Stimulated activated CD4-positive, alpha-beta T cell treated with anti-CD3 and anti-CD28 coated beads, Interleukin-4, amount 100 ng/mL, for 4 hours (primary cell): ENCODE measurements around the gene CDH13.

Source experiments
- DNase-seq, 2 experiments: peaks; one replicate each; pipeline ENCODE4 v3.0.0-alpha.2; 2020

The CDH13 gene

DNA sequence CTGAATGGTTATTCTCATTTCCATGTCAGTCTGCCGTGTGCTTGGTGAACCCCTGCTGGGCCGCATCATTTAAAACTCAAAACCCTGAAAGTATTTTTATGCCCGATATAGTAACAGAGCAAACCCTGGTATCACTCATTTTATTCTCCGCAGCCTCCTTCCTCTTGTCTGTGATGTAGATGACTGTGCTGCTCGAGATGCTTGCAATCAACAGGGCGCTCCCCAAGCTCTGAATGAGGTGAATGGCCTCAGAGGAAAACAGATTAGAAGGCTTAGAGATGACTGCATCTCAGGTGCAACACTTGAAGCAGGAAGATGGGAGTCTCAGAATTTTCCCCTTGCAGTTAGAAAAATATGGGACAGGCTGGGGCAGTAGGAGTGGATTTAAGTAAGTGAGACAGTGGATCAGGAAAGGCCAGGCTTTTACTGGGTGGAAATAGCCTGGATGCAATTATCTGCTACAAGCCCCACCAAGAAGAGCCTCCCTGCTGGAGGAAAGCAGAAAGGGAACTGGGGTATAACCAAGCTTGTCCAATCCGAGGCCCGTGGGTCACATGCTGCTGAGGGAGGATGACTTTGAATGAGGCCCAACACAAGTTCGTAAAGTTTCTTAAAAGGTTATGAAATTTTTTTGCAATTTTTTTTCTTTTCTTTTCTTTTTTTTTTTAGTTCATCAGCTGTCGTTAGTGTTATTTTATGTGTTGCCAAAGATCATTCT lies 166.9 kb downstream of the CDH13 start:
- DNase-seq = no peak

GRCh38 chr16:82796047-82796446 lies 169.3 kb downstream of the CDH13 start:
- no peak for DNase-seq

GRCh38 chr16:82801361-82801760 lies 174.6 kb downstream of the CDH13 start:
- DNase-seq = no peak

DNA sequence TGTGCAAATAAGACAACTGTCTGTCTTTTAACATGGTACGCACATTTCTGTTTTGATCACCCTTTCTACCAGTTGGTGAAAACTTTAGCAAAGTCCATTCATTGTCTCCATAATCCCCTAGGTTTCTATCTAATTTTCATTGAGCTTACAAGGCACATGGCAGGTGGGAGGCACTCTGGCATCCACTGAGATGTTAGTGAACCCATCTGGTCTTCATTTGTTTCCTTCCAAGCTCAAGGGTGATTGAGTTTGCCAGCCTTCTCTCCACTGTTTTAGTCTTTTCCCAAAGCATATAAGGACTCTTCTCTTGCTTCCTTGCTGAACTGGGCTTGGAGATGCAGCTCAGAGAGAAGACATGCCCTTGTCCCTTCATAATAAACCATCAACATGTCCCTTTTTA lies 179.1 kb downstream of the CDH13 start:
- no peak for DNase-seq

GRCh38 chr16:82807311-82807710 lies 180.5 kb downstream of the CDH13 start:
- DNase-seq = no peak

GRCh38 chr16:82808036-82808435 lies 181.3 kb downstream of the CDH13 start:
- no peak for DNase-seq

GRCh38 chr16:82810077-82810476 lies 183.3 kb downstream of the CDH13 start:
- no peak for DNase-seq

DNA sequence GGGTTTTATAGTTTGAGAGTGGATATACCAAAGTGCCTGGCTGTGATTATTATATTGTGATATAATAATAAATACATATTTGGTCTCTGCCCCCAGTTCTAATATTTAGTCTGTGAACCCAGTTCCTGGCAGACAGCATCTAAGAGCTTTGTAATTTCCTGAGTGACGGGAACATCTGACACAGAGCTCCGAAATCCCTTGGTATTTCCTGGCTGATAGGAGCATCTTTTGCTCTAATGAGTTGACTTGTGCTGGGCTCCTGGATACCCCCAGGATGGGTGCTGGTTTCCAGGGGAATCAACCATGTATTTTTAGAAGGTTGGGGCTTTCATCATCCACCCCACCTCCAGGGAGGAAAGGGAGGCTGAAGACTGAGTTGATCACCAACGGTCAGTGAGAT lies 187.3 kb downstream of the CDH13 start:
- no peak for DNase-seq

- no peak for DNase-seq
Measured at GRCh38 chr16:82819286-82819685, 192.5 kb downstream of the CDH13 start.

DNA sequence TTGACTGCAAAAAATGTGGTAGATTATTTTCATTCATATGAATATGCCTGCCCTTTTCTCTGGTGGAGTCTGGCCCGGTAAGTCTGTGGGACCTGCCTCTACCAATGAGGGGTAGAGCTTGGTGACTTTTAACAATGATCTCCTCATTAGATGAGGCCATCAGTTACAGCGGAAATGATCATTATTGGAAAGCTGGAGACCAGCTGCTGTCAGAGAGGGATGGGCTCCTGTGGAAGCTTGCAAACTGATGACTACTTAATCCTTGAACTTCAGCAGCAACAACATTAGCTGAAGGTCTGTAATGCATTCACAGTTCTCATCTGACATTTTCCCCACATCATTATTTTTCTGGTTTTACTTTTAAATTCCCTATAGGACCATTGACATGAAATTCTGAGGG lies 194.1 kb downstream of the CDH13 start:
- no peak for DNase-seq

DNA sequence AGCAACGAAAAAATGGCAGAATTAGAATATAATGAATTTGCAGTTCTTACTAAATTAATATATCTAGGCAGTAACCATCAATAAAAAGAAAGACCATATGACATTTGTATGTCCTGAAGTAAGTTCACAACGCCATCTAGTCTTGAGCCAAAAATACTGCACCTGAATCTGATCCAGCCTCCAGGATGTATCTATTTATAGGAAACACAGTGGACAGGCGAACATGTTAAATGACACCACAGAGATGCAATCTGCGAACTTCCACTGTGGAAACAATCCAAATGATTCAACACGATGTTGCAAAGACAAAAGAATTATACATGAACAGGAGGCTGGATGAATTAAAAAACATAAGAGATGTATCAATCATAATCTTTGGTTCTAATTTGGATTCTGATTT lies 197.6 kb downstream of the CDH13 start:
- no peak for DNase-seq

DNA sequence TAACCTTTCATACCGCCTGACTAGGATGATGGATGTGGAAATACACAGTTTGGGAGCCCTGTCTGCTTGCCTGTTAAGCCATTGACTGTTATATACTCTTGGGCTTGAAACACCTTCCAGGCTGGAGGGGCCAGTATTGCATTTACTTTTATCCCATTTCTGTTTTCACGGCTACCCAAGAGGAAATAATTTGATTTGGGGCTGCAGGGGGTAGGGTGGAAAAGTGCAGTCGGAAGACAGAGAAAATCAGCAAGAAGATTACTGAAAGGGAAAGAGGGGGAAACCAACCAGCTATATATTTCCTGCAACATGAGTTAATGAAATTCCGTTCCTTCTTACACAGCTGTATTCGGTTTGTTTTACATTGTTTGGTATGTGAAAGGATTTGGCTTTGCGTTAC lies 202.5 kb downstream of the CDH13 start:
- DNase-seq = no peak

- no peak for DNase-seq
Measured at GRCh38 chr16:82830944-82831343, 204.2 kb downstream of the CDH13 start.

- DNase-seq = no peak
Measured at GRCh38 chr16:82832821-82833220, 206.1 kb downstream of the CDH13 start.

DNA sequence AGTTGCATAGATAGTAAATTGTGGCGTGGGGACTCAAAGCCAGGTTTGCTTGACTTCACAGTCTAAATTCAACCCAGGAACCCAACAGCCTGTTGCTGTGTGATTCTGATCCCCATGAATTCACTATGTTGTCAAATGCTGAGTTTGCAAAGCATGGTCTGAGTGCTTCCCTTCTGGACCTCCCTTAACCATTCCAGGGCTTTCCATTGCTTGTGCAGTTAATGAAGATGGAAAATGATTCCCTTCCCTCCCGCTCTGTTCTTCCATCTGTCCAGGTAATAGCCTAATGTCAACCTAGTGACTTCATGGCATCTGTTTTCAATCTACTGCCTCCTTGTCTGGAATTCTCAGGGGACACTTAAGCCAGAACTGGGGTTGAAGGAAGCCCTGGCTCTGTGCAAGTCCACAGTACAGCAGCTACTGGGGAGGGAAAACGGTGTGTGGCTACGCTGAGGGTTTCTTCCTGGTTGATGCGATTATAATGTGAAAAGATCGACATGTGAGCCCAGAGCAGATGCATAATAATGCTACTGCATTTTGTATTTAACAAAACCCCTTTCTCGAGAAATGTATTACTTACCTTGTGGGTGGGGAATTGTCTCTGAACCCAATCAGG lies 206.7 kb downstream of the CDH13 start:
- DNase-seq = no peak

DNA sequence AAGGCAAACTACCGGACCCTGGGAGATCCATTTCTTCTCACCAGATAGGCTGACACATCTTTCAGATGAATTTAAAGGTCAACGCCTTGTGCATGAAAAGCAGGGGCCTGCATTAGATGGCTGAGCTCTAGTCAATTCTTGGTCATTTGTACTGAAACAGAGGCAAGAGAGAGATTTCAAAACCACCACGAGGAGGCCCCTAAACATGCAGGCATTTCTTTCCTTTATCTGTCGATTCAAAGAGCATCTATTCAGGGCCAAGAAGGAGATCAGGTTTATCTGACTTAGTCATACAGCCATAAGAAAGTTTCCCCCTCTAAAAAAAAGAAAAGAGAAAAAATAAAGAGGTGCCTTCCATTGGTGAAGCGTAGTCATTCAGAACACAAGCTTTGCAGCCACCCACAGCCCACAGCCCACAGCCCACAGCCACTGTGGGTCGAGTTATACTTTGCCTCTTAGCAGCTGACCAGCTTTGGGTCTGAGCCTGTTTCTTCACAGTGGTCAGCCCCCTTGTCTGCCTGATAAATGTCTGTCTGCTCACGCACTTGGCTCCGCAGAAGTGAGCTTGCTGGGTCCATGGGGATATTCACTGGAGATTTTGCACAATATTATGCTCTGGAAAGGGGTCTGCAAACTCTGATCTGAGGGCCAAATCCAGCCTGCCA lies 207.5 kb downstream of the CDH13 start:
- DNase-seq = no peak

- DNase-seq = no peak
Measured at GRCh38 chr16:82835487-82836155, 208.9 kb downstream of the CDH13 start.

- DNase-seq = no peak
Measured at GRCh38 chr16:82841108-82841507, 214.3 kb downstream of the CDH13 start.

GRCh38 chr16:82843606-82844271 lies 217.0 kb downstream of the CDH13 start:
- DNase-seq = no peak

DNA sequence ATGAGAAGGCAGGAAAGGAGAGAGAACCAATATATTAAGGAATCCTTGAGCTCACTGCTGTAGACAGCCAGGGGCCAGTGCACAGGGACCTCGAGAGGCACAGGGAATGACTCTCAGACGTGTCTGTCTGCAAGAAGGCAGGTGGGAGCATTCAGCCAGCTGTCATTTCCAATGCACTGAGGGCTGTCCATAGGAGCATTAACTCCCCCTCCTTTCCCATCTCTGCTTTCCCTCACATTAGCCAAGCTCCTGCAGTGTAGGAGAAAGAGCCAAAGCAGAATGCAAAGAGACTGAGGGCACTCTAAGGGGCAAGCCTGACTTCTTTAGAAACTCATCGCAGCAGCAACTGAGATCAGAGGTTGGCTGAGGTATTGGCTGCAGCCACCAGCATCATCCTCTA lies 218.3 kb downstream of the CDH13 start:
- DNase-seq = no peak

- DNase-seq = no peak
Measured at GRCh38 chr16:82846806-82847205, 220.0 kb downstream of the CDH13 start.

GRCh38 chr16:82848013-82848412 lies 221.2 kb downstream of the CDH13 start:
- DNase-seq = no peak

DNA sequence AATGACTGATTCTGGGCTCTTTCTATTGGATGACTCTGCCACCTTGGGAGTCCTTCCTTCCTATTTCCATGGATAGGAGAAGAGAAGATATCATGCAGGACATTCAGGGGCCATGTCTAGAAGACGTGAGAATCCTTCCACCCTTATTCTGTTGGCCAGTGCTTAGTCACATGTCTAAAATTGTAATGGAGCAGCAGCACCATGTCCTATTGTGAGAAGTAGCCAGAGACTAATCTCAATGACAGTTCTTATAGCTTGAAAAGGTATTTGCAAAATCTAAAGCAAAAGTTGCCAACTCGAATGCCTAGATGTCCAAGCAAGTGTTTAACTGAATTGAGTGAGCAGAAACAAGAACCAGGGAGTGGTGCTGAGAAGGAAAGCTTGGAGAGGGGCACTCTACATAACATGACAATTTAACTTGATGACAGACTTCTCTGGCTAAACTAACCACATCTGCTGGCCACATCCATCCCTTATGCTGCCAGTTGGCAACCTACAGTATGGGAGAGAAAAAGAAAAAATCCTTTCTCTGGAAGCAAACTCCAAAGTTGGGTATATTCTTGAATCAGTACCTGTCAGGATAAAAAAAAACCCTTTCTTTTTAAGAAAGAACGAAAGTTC lies 225.7 kb downstream of the CDH13 start:
- DNase-seq = no peak
